ENCODE results near the gene PEMT.

Gene PEMT

GRCh38 chr17:17528696-17529652, 62.5 kb downstream of the PEMT start:
- DNase-seq: no peak

- no peak for DNase-seq
Measured at GRCh38 chr17:17527956-17528500, 63.5 kb downstream of the PEMT start.

GRCh38 chr17:17527534-17527933, 64.0 kb downstream of the PEMT start:
- DNase-seq: no peak

- DNase-seq: no peak
Measured at GRCh38 chr17:17526369-17526768, 65.1 kb downstream of the PEMT start.

GRCh38 chr17:17525956-17526355, 65.6 kb downstream of the PEMT start:
- DNase-seq: no peak

GRCh38 chr17:17525311-17525710, 66.2 kb downstream of the PEMT start:
- DNase-seq: no peak

- no peak for DNase-seq
Measured at GRCh38 chr17:17523731-17524490, 67.6 kb downstream of the PEMT start.

GRCh38 chr17:17523001-17523730, 68.3 kb downstream of the PEMT start:
- DNase-seq: no peak

- no peak for DNase-seq
Measured at GRCh38 chr17:17520599-17521232, 70.8 kb downstream of the PEMT start.

- no peak for DNase-seq
Measured at GRCh38 chr17:17519886-17520285, 71.6 kb downstream of the PEMT start.

GRCh38 chr17:17518951-17519350, 72.6 kb downstream of the PEMT start:
- DNase-seq: no peak

- DNase-seq: no peak
Measured at GRCh38 chr17:17518014-17518413, 73.5 kb downstream of the PEMT start.

- DNase-seq: no peak
Measured at GRCh38 chr17:17516941-17517720, 74.4 kb downstream of the PEMT start.

GRCh38 chr17:17515934-17516930, 75.3 kb downstream of the PEMT start:
- DNase-seq: peak; percentile 53

- no peak for DNase-seq
Measured at GRCh38 chr17:17514993-17515933, 76.2 kb downstream of the PEMT start.

- no peak for DNase-seq
Measured at GRCh38 chr17:17514361-17514992, 77.0 kb downstream of the PEMT start.

- no peak for DNase-seq
Measured at GRCh38 chr17:17513626-17514025, 77.9 kb downstream of the PEMT start.

- DNase-seq: no peak
Measured at GRCh38 chr17:17512866-17513265, 78.6 kb downstream of the PEMT start.

Measured in NCI-H226 (cell line).